ENCODE data around the gene NFU1. TPM values are rescaled to one million over a fixed set of nuclear protein-coding genes. Genes with fewer than 3 reads are reported as not detected.

NFU1 gene
- total and polyA plus RNA-seq, 9 of the 15 experiments (the other 6 are each of a cell fraction or from before 2014, with no cell fraction given), result 33.3 to 61.8 (median 53.7) TPM

DNA sequence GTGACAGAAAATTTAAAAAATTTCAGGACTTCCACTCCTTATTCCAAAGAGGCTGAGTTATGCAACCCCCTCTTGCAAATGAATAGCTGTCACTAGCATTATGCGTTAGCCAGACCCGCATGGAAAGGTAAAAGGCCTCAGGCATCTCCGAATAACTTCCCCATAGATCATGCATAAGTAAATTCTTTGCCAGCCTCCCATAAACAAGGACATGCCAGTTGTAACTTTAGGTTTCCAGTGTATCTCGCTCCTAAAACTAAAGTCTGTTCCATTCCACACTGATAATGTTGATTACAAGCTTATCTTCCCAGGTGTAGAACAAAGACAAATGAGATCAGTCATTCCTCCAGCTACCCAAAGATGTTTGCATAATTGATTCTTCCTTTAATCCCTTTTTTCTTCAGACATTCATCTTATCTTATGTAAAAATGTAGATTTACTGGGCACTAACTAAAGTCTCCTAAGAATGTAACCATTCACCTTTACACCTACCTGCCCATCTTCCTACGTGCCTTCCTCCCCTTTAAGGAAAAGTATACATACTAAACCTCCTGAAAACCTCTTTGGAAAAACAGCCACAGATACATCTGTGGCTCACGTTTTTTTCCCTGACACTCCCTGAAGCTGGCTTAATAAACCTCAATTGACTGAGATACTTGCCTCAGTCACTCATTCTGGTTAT lies 13.6 kb upstream of the NFU1 start:
- no peak for FAIRE-seq
- no peak for ATAC-seq
- WGBS (ENCODE audit: insufficient coverage, low coverage, missing lambda C conversion rate), result 36% methylated on average over 6 of the region's 6 CpGs
- Histone ChIP-seq H3K36me3 (ENCODE audit: control insufficient read depth, insufficient read depth, low read length) (no peaks in the 10 kb centered on the region), H3K9me3 (replicated peaks; ENCODE audit: control insufficient read depth, insufficient read depth, low read depth, low read length) (no peaks in the 10 kb centered on the region), H3K4me3 (no peak overlapping the region), H4K20me1 (replicated peaks; ENCODE audit: control insufficient read depth, insufficient read depth, low read length) (0 out of 2 replicates have a peak, but pooled peaks cover 2% of the 10 kb centered on the region), H3K27ac (ENCODE audit: extremely low read depth, low read depth, low read length) (no peak overlapping the region), H2AFZ (ENCODE audit: low read depth, low read length) (no peak overlapping the region), H3K9ac (ENCODE audit: insufficient read depth in 1 of 2, low read depth in 2 of 2, low read length in 2 of 2) (no peak overlapping the region), H3K27me3 (ENCODE audit: control insufficient read depth in 2 of 2, insufficient read depth in 2 of 2, low read length in 2 of 2) (no peaks in the 10 kb centered on the region), H3K4me1 (replicated peaks in 1 of 2; ENCODE audit: control insufficient read depth in 2 of 2, insufficient read depth in 2 of 2, low read length in 2 of 2) (no peaks in the 10 kb centered on the region), H3K79me2 (ENCODE audit: control insufficient read depth, insufficient read depth, low read length) (no peaks in the 10 kb centered on the region), H3K9me1 (ENCODE audit: control insufficient read depth, insufficient read depth, low read length) (no peaks in the 10 kb centered on the region), H3K4me2 (ENCODE audit: insufficient read depth, low read length) (no peak overlapping the region)
- in situ Hi-C loops (cut with MboI) (no loop called here), intact Hi-C loops (cut with micrococcal nuclease) (no loop called here)
- no TSS peak for BruUV-seq (replicated peaks)
- DNase-seq (ENCODE audit: extremely low read depth in 1 of 4, low spot score in 3 of 4), result no peak
- TF ChIP-seq SRF (CRISPR knock-in tag; IDR thresholded peaks at IDR 0.05) (no peak), ZFPM2 (CRISPR knock-in tag; IDR thresholded peaks at IDR 0.05) (no peak), ZNF174 (CRISPR knock-in tag; IDR thresholded peaks at IDR 0.05) (no peak), ZC3H4 (CRISPR knock-in tag; IDR thresholded peaks at IDR 0.05; ENCODE audit: borderline replicate concordance) (no peak), GABPA (tag; conservative IDR thresholded peaks at IDR 0.05; ENCODE audit: low read depth) (no peak), HIVEP1 (CRISPR knock-in tag; IDR thresholded peaks at IDR 0.05) (no peak), TRIM24 (IDR thresholded peaks at IDR 0.05) (no peak), RAD21 (CRISPR knock-in tag; conservative IDR thresholded peaks at IDR 0.05 in 1 of 2, IDR thresholded peaks at IDR 0.05 in 1 of 2) (no peak), ADNP (tag; IDR thresholded peaks at IDR 0.05) (no peak), EP300 (IDR thresholded peaks at IDR 0.05; ENCODE audit: low read length) (no peak), MED1 (CRISPR knock-in tag; IDR thresholded peaks at IDR 0.05; ENCODE audit: borderline replicate concordance) (no peak), PTRF (tag; IDR thresholded peaks at IDR 0.05) (no peak), SIN3A (IDR thresholded peaks at IDR 0.05; ENCODE audit: borderline replicate concordance in 2 of 2, control insufficient read depth in 1 of 2, low read depth in 2 of 2, low read length in 2 of 2) (no peak), SMAD3 (CRISPR knock-in tag; conservative IDR thresholded peaks at IDR 0.05) (no peak), NCOA4 (IDR thresholded peaks at IDR 0.05; ENCODE audit: partially characterized antibody) (no peak)
- TF ChIP-seq, protein P1, sequence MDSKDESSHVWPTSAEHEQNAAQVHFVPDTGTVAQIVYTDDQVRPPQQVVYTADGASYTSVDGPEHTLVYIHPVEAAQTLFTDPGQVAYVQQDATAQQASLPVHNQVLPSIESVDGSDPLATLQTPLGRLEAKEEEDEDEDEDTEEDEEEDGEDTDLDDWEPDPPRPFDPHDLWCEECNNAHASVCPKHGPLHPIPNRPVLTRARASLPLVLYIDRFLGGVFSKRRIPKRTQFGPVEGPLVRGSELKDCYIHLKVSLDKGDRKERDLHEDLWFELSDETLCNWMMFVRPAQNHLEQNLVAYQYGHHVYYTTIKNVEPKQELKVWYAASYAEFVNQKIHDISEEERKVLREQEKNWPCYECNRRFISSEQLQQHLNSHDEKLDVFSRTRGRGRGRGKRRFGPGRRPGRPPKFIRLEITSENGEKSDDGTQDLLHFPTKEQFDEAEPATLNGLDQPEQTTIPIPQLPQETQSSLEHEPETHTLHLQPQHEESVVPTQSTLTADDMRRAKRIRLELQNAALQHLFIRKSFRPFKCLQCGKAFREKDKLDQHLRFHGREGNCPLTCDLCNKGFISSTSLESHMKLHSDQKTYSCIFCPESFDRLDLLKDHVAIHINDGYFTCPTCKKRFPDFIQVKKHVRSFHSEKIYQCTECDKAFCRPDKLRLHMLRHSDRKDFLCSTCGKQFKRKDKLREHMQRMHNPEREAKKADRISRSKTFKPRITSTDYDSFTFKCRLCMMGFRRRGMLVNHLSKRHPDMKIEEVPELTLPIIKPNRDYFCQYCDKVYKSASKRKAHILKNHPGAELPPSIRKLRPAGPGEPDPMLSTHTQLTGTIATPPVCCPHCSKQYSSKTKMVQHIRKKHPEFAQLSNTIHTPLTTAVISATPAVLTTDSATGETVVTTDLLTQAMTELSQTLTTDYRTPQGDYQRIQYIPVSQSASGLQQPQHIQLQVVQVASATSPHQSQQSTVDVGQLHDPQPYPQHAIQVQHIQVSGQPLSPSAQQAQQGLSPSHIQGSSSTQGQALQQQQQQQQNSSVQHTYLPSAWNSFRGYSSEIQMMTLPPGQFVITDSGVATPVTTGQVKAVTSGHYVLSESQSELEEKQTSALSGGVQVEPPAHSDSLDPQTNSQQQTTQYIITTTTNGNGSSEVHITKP (IDR thresholded peaks at IDR 0.05; ENCODE audit: partially characterized antibody), result no peak
- TF ChIP-seq, protein P2, sequence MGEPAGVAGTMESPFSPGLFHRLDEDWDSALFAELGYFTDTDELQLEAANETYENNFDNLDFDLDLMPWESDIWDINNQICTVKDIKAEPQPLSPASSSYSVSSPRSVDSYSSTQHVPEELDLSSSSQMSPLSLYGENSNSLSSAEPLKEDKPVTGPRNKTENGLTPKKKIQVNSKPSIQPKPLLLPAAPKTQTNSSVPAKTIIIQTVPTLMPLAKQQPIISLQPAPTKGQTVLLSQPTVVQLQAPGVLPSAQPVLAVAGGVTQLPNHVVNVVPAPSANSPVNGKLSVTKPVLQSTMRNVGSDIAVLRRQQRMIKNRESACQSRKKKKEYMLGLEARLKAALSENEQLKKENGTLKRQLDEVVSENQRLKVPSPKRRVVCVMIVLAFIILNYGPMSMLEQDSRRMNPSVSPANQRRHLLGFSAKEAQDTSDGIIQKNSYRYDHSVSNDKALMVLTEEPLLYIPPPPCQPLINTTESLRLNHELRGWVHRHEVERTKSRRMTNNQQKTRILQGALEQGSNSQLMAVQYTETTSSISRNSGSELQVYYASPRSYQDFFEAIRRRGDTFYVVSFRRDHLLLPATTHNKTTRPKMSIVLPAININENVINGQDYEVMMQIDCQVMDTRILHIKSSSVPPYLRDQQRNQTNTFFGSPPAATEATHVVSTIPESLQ (CRISPR knock-in tag; IDR thresholded peaks at IDR 0.05), result no peak
- CTCF ChIA-PET (ENCODE audit: low intra/inter-chr PET ratio), result no interaction called here
- POLR2A ChIA-PET, result interaction anchor here (0.5 kb wide), 1 partner anchor 842 kb away, joined by 3 read pairs; no protein-coding TSS in a partner anchor

All from K562 (cell line).